Activated gamma-delta T cell treated with Interleukin-2 at 50 U/mL for 16 hours (primary cell): ENCODE results near the gene MRTFA.
"Not testable (repeated sequence)": the region's sequence is repeated elsewhere in the genome, so short reads cannot be mapped to it uniquely, and the experiment has no call there.

Experiments used
- DNase-seq: peaks from one replicate; pipeline ENCODE4 v3.0.0-alpha.2; 2020

MRTFA gene

DNA sequence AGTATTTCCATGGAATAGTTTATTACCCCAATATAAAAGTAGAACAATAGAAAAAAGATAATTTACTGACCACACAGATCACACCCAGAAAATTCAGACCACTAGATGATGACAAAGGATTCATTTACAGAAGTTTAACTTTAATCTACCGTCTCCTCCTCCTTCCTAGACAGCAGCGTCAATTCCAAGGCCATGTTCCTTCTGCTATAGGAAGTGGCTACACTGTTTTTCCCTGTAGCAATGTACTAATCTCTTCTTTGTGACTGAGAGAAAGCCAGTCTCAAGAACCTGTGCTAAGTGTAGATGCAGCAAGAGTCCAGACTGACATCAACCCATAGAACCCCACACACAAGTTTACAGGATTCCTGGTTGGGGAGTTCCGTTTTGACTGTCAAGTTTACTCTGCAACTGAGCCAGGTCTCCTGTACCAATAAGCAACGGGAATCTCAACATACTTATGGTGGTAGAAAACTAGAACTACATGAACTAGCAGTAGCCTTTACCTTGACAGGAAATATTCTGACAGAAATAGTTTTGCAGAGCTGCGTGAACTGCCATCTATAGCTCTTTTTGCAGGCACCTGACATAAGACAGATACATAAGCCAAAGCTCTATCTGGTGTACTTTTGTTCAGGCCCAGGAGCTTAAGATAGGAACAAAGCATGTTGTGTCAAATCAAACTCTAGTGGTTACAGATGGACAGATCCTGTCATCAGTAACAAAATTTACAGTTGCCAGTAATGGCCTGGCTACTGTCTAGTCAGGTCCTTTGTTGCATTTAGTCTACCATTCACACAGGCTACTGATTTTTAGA, 42.9 kb downstream of the MRTFA start:
- no peak for DNase-seq

DNA sequence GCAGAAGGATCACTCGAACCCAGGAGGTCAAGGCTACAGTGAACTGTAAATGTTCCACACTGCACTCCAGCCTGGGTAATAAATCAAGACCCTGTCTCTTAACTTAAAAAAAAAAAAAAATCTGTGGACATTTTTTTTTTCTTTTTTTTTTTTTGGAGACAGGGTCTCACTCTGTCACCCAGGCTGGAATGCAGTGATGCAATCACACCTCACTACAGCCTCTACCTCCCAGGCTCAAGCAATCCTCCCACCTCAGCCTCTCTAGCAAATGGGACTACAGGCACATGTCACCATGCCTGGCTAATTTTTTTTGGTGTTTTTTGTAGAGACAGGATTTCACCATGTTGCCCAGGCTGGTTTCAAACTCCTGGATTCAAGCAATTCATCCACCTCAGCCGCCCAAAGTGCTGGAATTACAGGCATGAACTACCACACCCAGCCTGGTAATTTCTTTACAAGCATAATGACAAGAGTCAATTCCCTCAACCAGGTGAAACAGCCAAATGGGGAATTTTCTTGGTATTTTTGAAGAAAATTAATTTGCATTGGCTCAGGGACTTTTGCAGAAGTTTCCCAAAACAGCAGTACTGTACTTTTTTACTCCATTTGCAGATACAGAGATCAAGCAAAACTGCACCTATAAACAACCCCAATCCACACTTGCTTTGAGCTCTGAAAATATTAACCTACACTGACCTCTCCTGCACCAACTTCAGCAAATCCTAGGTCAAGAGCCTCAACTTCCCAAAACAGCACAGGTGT, 44.0 kb downstream of the MRTFA start:
- no peak for DNase-seq

DNA sequence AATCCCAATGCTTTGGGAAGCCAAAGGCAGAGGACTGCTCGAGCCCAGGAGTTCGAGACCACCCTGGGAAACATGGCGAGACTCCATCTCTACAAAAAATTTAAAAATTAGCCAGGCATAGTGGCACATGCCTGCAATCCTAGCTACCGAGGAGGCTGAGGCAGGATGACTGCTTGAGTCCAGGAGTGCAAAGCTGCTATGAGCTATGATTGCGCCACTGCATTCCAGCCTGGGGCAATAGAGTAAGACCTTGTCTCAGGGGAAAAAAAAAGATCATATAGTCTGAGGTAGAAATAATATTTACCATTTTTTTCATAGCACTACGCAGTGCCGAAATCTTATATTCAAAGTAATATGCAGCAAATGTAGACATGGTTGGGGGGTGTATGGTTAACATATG, 47.8 kb downstream of the MRTFA start:
- no peak for DNase-seq

DNA sequence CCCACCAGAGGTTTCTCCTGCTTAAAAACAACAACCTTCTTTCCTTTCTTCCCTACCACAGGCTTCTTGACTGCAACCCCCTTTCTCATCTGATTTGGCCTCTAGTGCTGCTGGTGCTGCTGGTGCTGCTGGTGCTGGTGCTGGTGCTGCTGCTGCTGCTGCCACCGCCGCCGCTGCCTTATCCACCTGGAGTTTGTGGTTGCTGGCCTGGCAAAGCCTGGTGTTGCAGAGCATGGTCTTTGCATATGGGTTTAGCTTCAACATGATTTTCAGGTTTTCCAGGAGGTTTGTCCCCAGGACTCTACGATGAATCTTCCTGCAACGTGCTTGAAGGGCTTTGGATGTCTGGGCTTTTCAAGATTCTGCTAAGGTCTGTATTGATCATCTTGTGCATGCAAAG, 49.7 kb downstream of the MRTFA start:
- no peak for DNase-seq

DNA sequence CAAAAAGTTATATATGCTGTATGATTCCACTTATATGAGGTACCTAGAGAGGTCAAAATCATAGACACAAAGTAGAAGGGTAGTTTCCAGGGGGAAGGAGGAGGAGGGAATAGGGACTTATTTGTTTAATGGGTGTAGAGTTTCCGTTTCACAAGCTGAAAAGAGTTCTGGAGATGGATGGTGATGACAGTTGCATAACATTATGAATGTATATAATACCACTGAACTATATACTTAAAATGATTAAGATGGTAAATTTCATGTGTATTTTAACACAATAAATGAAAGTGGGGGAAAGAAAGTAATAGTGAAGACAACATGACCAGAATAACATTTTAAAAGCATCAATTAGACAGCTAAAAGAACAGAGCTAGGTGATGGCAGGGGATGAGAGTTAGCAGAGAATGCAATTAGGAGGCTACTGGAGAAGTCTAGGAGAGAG, 51.2 kb downstream of the MRTFA start:
- DNase-seq, result no peak

DNA sequence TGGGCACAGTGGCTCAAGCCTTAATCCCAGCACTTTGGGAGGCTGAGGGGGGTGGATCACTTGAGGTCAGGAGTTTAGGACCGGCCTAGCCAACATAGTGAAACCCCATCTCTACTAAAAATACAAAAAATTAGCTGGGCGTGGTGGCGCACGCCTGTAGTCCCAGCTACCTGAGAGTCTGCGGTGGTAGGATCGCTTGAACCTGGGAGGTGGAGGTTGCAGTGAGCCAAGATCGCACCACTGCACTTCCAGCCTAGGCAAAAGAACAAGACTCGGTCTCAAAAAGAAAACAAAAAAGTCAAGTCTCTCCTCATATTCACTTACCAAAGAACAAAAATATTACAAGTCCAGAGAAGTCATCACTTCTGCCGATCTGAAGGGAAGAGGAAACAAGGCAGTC, 51.8 kb downstream of the MRTFA start:
- DNase-seq, result not testable (repeated sequence)

DNA sequence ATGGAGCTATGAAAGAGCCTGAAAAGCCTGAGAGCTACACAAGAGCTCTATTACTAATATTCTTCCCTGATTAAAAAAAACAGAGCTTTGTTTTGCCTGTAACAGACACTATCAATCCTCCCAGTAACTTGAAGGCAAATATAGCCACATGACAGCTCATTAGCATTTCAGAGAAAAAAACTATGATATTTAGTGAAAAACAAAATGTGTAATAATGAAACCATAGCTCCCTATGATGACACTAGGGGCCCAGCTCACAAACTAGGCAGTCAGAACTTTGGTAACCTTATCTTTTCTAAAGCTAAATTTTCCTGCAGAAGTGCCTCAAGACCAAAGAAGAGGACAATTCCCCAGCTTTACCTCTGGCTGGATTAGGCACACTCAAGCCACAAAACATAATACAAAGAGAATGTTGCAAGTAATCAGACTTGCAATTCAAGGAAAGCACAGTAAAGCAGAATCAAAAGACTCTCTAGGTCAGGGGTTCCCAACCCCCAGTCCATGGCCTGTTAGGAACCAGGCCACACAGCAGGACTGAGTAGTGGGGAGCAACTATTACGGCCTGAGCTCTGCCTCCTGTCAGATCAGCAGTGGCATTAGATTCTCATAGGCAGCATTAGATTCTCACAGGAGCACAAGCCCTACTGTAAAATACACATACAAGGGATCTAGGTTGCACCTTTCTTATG, 53.3 kb downstream of the MRTFA start:
- no peak for DNase-seq

DNA sequence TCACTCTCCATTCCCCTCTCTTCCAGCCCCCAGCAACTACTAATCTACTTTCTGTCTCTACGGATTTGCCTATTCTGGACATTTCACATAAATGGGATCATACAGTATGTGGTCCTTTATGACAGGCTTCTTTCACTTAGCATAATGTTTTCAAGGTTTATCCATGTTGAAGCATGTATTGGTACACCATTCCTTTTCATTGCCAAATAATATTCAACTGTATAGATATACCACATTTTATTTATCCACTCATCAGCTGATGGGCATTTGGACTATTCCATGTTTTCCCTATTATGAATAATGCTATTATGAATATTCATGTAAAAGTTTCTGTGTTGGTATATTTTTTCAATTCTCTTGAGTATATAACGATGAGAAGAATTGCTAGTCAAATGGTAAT, 54.5 kb downstream of the MRTFA start:
- DNase-seq, result no peak

DNA sequence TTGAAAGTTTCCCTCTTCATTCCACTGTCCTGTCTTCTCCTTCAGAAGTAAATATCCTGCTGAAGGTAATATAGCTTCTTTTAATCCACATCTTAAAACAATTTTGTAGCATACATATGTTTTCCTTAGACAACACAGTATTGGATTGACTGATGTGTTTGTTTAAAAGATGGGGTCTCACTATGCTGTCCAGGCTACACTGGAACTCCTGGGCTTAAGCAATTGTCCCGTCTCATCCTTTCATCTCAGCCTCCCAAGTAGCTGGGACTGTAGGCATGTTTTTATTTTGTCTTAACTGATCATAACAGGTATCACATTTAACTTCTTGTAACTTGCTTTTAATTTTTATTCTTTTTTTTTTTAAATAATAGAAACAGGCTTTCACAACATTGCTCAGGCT, 55.9 kb downstream of the MRTFA start:
- no peak for DNase-seq

DNA sequence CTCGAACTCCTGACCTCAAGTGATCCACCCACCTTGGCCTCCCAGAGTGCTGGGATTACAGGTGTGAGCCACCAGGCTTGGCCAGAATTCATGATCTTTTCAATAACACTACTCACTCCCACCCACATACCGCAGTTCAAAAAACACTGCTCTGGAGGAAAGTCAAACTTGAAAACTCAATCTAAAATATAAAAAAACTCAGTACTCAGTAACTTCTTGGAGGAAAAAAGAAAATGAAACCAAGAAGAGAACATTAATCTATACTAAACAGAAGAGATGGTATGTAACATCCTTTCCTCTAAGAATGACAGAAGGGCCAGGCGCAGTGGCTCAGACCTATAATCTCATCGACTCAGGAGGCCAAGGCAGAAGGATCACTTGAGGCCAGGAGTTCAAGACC, 58.3 kb downstream of the MRTFA start:
- no peak for DNase-seq

DNA sequence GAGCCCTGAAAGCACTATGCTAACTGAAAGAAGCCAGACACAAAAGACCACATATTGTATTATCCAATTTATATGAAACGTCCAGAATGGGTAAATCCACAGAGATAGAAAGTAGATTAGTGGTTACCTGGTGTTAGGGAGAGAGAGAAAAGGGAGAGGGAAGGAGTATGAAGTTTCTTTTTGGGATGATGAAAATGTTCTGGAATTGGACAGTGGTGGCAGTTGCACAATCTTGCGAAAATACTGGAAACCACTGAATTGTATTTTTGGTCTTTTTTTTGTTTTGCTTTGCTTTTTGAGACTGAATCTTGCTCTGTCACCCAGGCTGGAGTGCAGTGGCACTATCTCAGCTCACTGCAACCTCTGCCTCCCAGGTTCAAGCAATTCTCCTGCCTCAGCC, 63.5 kb downstream of the MRTFA start:
- no peak for DNase-seq

DNA sequence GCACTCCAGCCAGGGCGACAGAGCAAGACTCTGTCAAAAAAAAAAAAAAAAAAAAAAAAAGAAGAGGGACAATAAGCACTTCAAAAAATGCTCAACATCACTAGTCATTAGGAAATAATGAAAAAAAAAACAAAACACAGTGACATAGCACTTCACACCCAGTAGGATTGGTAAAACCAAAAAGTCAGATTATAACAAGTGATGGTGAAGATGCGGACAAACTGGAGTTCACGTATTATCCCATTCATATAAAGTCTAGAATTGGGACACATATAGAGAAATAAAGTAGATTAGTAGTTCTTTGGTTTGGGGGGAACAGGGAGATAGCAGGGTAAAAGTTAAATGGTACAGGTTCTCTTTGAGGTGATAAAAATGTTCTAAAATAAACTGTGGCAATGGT, 64.6 kb downstream of the MRTFA start:
- DNase-seq, result no peak

DNA sequence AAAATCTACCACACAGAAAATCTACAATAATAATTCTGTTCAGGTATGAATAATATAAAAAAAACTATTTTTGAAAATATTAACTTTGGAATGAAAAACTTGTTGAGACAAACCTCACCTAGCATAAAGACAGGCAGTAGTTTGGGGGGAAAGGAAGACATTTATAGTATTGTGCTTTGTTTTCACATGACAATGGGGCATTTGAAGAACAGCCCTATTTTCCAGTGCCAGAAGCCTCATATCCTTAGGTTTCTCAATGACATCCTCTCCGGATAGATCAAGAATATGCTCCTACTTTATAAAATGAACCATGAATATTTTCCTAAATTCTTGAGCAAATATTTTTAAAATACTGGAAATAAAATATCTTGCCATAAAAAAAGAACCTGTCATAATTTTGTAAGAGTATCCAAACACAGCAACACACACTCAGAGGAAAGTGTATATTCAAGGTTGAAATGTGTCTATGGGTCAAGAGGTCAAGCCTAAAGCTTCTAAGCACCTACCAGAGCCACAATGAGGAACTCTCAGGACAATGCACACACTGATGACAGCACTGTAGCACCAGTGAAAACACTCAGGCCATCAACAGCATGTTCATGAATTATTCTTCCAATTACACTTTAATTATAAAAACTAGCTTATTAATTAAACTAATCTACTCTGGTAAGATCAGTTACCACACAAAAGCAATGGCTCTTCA, 68.7 kb downstream of the MRTFA start:
- no peak for DNase-seq

DNA sequence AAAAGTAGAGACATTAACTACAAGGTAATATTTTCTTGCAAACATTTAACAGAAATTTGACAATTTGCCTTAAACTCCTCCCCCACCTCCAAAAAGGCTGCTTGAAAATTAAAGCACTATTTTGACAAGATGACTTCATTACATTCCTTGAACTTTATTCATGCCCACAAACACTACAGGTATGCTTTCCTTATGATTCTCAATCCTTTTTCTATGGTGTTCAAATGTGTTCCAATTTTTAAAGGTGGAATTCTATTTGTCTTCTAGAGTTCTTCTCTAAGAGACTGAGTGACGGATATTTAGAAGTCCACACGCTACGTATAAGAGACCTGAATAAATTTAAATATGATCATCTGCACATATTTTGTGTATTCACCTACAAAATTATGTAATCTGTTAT, 69.4 kb downstream of the MRTFA start:
- DNase-seq, result no peak

DNA sequence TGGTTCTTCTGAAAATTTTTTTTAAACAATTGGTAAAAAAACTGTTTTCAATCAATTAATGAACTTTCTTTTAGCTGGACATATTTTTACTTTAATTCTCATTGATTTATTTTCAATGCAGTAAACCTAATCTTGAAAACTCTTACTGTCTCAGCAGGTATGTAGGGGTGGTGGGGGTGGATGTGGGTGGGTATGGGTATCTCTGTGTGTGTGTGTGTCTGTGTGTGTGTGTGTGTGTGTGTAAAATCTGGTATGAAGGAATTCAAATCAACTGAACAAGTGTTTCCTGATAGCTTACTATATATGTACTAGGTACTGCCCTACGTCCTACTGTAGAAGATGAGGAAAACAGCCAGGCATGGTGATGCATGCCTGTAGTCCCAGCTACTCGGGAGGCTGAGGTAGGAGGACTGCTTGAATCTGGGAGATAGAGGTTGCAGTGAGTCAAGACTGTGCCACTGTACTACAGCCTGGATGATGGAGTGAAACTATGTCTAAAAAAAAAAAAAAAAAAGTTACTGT, 75.5 kb downstream of the MRTFA start:
- DNase-seq, result no peak

DNA sequence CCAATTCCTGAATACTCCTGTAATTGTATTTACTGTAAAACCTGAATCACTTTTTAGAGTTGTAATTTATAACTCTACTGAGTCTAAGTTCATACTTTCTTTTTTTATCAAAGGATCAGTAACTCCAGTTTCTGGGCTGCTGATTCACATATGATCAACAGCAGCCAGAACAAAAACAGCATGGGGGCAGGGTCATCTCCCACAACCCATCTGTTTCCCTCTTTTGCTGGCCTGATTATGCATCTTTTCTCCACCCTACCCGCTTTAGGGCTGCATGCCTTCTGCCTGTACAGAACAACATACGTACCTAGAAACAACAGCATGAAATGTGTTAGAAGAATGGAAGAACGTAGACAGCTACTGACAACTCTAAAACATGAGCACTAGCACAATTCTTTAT, 76.0 kb downstream of the MRTFA start:
- DNase-seq, result no peak

DNA sequence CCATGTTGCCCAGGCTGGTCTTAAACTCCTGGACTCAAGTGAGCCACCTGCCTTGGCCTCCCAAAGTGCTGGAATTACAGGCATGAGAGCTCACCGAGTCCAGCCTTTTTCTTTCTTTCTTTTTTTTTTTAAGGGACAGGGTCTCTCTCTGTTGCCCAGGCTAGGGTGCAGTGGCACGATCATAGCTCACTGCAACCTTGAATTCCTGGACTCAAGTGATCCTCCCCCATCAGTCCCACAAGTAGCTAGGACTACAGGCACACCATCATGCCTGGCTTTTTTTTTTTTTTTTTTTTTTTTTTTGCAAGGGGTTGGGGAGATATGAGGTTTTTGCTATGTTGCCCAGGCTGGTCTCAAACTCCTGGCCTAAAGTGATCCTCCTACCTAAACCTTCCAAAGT, 78.5 kb downstream of the MRTFA start:
- no peak for DNase-seq

DNA sequence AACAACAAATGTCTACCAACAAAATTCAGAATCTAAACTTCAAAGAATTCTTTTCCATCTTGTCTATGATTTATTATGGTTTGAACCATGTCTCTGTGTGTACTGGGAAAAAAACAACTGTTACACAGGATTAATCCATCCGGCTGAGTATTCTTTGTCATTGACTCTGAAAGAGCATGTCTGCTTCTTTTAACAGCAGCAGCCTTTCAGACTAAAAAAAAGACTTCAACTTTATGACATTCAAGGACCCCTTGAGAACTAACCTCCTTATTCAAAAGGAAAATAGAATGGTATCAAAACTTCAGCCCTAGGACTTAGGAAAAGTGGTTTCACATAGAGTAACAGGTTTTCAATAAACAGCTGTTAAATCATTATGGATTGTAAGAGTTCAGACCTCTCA, 79.9 kb downstream of the MRTFA start:
- DNase-seq, result no peak

DNA sequence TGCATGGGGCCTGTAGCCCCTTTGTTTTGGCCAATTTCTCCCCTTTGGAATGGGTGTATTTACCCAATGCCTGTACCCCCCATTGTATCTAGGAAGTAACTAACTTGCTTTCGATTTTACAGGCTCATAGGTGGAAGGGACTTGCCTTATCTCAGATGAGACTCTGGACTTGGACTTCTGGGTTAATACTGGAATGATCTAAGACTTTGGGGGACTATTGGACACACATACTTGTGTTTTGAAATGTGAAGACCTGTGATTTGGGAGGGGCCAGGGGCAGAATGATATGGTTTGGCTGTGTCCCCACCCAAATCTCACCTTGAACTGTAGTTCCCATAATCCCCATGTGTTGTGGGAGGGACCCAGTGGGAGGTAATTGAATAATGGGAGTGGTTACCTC, 82.5 kb downstream of the MRTFA start:
- DNase-seq, result not testable (repeated sequence)

DNA sequence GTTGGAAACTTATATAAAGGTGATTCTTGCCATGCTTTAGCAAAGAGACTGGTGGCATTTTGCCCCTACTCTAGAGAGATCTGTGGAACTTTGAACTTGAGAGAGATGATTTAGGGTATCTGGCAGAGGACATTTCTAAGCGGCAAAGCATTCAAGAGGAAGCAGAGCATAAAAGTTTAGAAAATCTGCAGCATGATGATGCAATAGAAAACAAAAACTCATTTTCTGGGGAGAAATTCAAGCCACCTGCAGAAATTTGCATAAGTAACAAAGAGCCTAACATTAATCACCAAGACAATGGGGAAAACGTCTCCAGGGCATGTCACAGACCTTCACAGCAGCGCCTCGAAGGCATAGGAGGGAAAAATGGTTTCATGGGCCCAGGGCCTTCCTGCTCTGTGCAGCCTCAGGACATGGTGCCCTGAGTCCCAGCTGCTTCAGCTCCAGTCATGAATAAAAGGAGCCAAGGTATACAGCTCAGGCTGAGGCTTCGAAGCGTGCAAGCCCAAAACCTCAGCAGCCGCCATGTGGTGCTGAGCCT, 83.4 kb downstream of the MRTFA start:
- DNase-seq, result no peak

DNA sequence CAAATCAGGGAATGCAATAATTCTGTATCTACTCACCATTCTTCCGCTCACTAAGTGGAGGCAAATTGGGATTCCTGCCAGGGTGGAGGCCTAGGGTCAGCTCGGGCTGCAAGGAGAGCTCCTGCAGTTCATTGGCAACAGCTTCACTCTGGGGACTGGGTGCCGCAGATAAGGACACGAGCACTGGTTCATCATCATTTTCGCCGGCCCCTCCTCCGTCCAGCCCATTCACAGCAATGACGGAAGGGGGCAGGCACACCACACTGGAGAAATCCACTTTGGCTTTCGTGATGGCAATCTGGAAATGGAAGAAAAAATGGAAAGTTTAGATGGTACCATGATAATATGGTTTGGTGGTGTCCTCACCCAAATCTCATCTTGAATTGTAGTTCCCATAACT, 84.4 kb downstream of the MRTFA start:
- DNase-seq, result no peak

DNA sequence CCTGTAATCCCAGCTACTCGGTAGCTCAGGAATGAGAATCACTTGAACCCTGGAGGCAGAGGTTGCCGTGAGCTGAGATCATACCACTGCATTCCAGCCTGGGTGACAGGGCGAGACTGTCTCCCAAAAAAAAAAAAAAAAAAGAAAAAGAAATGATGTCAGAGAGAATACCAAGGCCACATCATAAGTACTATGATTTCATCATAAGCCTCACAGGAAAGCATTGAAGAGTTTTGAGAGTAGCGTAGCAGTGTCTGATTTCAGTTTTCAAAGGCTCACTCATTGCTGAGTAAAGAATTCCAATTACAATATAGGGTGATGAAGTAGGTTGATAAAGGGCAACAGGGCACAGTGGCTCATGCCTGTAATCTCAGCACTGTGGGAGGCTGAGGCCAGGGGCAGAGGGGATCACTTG, 88.8 kb downstream of the MRTFA start:
- DNase-seq, result no peak

DNA sequence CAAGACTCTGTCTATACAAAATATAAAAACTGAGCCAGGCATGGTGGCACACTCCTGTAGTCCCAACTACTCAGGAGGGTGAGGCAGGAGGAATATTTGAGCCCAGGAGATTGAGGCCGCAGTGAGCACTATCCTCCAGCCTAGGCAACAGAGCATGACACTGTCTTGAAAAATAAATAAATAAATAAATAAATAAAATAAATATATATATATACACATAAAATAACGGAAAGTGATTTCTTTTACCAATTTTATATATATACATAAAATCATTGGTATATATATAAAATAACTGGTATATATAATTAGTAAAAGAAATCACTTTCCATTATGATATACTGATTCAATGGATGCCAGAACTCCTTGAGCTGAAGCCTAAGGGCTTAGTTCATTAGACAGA, 91.8 kb downstream of the MRTFA start:
- no peak for DNase-seq
